ENCODE results near the gene BHLHE41.

GRCh38 chr12:26102953-26103352 is 21.9 kb downstream of the BHLHE41 start:
- TF ChIP-seq CTCF (IDR thresholded peaks at IDR 0.05; ENCODE audit: insufficient read depth, low read depth, low read length) (no peak), EZH2 (IDR thresholded peaks at IDR 0.05; ENCODE audit: insufficient read depth, low read length) (no peak)

Data from astrocyte (in vitro differentiated cells and primary cell).